NCI-H2107 (cell line): ENCODE results near the gene RPS6KB2.

Experiments
- DNase-seq: peaks from one replicate; lab custom pipeline; 2025; lab: John Stamatoyannopoulos, UW

RPS6KB2 gene

DNA sequence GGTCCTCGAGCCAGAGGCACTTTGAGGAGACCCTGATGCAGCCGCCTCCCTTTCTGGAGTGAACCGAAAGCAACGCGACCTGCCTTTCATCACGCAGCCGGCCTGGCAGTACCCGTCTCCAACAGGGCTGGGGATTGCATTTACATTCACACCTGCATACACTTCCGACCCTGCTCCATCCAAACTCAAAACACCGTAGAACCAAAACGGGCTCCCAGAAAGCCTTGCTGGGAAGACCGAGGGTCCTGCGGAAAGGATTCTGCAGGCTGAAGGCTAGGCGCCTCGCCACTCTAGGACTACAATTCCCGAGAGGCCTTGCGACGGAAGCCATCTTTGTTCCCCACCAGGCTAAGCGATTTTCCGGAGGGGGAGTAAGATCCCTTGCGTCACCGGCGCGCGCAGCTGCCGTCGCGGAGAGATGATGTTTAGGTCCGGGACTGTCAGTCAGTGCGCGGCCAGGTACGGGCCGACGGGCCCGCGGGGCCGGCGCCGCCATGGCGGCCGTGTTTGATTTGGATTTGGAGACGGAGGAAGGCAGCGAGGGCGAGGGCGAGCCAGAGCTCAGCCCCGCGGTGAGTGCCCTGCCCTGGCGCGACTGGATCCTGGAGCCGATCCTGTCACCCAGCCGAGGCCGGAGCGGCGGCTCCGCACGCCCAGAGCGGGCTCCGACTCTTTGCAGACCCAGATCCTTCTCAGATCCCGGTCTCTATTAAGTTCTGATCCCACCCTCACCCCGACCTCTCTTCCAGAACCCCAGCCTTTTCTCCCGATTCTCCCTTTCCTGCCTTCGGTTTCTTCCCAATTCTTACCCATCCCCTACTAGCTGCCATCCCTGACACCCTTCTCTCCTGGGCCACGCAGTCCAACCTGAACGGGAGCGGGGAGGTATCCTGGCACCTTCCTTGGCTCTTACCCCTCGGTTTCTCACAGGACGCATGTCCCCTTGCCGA is at the start of gene RPS6KB2:
TSS of gene RPS6KB2 (plus strand) at position 443 of the 950 bp plus-strand sequence. CDS start at position 495, 52 bp downstream.
- DNase-seq: peak; percentile 96

DNA sequence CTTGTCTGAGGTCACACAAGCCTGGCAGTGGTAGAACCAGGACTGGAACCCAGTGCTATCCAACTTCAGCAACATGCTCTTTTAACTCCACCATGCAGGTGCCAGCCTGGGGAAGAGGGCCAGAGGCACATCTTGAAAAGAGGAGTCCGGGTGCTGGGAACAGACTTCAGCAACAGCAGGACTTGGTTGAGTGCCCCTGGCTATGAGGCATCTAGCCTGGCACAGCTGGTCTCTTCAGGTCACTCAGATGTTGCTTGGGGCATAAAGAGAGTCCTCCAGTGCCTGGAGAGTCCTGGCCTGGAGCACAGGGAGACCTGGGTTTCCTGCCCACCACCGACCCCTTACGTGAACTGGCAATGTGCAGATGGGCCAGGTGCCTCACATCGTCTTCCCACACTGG is 49.8 kb upstream of the RPS6KB2 start:
- no peak for DNase-seq

DNA sequence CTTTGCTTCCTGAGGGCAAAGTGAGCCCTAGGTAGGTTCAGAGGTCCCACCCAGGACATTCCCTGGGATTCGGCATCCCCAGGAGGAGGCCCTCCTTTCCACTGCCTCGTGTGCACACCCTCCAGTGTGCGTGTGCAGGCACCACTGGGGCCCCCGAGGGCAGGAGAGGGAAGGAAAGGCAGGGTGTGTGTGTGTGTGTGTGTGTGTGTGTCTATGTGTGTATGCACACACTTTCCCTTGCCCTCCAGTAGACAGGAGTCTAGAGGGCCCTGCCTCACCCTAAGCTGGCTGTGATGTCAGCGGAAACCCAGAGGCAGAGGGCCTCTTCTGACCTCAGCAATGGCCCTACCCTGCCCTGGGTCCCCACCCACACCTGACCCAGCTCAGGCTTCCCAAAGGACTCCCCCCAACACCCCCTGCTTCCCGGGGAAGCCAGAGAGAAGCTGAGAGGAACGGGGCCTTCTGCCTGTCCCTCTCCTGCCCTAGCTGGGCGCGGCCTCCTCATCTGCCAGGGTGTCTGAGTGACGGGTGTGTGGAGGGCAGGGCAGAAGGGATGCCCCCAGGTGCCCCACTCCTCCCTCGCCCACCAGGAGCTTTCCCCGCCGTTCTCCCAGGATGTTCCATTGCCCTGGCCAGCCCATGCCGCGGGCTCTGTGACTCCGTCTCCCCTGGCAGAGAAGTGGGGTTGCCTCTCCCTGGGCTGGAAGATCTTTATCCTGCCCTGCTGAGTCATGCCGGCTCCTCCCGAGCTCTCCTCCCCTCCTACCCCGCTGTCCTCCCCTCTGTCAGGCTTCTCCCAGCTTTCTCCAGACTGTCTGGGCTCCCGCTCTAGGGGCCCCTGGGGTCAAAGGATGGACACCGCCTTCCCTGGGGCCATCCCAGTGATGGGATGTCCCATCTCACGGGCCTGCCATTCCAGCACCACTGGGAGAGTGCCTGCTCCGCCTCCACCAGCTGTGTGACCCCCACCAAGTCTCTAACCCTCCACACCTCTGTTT is 48.9 kb upstream of the RPS6KB2 start:
- no peak for DNase-seq

DNA sequence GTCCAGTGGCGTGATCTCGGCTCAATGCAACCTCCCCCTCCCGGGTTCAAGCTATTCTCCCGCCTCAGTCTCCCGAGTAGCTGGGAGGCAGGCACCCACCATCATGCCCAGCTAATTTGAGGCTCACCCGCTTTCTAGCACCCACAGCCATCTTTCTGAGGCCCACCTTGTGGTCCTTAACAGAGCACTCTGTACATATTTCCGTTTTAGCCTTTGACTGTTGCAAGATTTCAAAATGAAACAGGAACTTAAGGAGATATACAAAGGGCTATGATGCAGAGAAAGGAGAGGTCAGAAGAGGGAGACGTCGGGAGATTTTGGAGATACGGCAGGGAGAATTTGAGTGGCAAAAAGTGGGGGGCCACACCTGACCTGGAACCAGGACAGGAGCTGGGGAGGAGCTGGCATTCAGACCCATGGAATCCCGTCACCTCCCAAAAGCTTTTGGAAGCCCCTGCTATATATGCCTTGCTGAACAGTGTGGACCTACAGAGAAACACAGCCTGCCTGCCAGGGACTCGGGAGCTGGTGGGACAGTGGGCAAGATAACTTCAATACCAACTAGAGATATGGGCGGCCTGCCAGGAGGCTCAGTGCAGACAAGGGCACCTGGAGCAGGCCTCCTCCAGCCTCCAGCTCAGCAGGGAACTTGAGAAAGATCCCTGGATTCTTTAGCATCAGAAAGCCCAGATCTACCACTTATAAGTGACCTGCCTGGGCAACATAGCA is 46.9 kb upstream of the RPS6KB2 start:
- no peak for DNase-seq

DNA sequence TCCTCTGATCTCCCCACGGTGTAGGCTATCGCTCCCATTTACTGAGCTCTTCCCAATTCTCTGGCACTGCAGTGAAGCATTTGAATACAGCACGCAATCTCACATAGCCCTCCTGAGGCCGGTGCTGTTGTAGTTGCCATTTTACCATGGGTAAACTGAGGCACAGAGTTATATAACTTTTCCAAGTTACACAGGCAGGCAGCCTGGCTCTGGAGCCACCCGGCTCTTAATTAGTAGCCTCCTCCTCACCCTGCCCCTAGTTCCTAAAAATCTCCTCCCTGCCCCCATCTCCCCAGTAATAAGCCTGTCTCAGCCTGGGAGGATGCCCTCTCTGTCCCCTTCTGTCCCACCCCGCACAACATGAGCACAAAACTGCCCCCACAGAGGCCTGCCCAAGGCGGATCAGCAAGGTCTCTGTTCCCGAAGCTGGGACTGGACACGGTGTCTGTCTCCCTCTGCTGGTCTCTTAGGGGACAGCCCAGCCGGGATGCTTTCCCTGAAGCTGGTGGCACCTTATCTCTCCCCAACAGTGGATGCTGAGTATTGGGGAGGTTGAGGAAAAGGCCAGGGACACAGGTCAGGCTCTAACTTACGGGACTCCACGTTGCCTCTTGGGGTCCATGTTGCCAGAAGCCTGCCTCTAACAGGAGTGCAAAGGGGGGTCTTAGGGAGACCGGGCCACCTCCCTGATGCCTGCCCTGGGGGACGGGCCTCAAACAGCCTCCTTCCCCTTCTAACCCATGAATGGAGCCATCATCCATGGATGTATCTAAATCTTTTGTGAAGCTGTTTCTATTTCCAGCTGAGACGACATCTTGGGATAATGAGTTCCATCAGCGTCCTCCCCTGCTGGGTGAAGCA is 45.8 kb upstream of the RPS6KB2 start:
- DNase-seq: peak; percentile 27

DNA sequence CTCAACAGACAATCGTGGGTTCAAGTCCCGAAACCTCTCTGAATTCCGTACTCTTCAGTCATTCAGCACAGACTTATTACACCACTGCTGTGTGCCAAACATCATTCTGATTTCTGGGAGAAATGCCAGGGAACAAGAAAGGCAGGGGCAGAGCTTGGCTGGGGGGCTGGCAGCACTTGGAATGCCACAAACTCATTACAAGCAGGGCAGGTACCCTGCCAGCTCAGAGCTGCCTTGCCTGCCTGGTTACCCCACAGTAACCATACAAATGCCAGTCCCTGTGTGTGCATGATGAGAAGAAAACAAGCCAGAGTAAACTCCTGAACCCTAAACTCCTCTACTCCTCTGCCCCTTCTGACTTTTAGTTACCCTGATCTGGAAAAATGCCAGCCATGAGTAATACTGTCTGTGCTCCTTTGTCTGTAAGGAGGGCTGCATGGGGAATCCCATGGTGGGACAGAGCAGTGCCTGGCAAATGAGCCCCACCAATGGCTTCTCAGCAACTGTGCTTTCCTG is 43.4 kb upstream of the RPS6KB2 start:
- no peak for DNase-seq

DNA sequence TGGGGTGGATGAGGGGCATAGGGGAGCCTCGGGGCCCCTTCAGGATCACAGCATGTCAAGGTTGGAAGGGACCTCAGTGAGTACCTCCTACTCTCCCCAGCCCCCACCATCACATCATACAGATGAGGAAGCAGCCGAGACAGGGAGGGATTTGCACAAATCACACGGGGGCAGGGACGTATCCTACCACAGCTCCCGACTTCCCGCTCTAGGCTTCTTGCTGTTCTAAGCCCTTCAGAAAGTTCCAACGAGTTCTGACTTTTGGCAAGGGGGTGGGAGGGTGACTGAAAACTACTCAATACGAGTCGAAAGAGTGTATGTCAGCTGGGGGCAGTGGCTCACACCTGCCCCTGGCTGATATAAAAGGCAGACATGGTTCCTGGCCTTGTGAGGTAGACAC is 41.2 kb upstream of the RPS6KB2 start:
- no peak for DNase-seq

DNA sequence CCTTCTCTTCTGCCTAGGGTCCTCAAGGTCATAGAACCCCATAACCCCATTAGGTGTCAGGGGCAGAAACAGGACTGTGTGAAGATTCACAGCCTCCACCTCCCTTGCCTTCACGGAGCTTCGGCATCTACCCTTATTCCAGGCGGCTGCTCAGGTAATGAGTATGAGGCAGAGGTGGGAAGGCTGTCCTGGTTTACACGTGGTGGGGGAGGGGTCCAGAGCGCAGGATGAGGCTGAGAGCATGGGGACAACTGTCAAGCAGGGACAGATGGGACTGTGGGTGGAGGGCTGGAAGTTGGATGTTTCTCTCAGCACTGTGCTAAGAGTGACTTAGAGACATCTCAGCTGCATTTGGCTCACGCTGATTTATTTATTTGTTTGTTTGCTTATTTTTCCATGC is 40.8 kb upstream of the RPS6KB2 start:
- DNase-seq: no peak

DNA sequence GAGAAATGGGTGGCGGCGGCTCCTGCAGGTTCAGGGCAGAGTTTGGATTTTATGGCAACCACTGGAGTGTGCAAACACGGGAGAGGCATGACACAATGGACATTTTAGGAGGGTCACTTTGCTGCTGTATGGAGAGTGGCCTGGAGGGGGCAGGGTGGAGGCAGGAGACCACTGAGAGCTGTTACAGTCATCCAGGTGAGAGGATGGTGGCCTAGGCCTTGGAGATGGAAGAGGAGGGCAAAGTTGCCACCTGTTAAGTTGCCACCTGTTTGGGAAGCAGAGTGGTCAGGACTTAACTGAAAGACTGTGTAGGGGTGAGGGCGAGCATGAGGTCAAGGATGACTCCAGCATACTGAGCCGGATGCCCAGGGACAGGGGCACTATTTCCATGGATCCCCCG is 38.8 kb upstream of the RPS6KB2 start:
- no peak for DNase-seq

DNA sequence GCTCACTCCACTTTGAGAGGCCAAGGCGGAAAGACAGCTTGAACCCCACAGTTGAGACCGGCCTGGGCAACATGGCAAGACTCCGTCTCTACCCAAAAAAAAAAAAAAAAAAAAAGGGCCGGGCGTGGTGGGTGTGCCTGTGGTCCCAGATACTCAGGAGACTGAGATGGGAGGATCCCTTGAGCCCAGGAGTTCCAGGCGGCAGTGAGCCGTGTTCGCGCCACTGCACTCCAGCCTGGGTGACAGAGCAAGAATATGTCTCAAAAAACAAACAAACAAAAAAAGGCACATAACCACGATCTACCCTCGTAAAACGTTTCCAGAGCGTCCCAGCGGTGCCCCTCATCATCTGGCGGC is 37.4 kb upstream of the RPS6KB2 start:
- no peak for DNase-seq

DNA sequence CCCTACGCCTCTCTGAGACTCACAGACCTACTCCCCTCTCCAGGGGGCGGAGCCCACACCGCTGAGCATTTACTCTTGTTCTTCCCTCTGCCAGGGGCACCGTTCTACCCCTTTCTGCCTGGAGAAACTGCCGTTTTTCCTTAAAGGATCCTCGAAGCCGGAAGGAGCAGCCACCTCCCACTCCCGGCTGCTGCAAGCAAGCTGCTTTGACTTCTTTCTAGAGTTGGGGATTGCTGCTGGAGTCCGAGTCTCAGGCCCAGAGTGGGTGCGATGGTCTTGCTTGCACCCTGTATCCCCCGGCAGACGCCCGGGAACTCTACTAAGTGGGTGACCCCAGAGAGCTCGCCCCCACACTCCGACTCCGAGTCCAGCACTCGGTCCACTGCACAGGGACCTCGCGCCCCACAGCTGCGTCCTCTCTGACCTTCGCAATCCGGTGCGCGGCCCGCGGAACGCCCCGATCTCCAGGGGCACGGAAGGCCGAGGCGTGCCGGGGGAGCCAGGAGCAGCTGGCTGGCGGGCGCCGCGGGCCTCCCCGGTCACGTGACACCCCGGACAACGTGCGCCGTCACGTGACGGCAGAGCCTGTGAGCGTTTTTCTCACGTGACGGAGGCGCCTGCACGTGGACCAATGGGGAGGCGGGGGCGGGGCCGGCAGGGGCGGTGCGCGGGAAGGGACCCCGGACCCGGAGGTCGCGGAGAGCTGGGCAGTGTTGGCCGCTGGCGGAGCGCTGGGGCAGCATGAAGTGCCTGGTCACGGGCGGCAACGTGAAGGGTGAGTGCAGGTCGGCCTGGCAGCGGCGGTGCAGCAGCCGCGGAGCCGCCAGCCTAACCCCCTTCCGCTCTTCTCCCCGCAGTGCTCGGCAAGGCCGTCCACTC is 36.8 kb upstream of the RPS6KB2 start, which contains the start of gene RAD9A:
TSS of gene RAD9A (plus strand) at position 683 of the 879 bp plus-strand sequence. CDS start at position 742, 59 bp downstream.
- DNase-seq: peak; percentile 88

DNA sequence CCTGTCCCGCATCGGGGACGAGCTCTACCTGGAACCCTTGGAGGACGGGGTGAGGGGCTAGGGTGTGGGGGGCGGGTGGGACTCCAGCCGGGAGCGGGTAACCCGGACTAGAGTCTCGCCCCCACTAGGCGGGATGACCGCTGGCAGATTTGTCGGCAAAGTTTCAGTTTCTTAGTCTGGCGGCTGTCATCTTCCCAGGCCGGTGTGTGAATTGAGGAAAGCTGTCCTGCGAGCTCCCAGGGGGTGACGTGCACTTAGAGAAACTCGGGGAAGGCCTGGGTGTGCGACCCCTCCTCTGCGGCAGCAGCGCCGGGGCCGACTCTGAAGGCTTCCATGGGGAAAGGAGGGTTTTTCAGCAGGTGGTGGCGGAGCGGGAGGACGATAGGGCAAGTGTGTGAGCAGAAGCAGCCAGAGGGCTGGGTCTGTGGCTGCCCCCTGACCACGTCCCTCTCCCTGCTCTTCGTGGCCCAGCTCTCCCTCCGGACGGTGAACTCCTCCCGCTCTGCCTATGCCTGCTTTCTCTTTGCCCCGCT is 36.0 kb upstream of the RPS6KB2 start:
- no peak for DNase-seq

DNA sequence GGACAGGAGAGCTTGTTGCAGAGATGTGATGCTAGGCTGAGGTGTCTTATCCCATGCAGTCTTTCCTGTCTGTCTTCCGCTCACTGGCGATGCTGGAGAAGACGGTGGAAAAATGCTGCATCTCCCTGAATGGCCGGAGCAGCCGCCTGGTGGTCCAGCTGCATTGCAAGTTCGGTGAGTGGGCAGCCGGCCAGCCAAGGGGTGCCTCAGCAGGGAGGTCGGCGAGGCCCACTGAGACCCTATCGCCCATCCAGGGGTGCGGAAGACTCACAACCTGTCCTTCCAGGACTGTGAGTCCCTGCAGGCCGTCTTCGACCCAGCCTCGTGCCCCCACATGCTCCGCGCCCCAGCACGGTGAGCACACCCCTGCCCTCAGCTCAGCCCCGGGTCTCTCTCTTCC is 34.9 kb upstream of the RPS6KB2 start:
- DNase-seq: no peak

DNA sequence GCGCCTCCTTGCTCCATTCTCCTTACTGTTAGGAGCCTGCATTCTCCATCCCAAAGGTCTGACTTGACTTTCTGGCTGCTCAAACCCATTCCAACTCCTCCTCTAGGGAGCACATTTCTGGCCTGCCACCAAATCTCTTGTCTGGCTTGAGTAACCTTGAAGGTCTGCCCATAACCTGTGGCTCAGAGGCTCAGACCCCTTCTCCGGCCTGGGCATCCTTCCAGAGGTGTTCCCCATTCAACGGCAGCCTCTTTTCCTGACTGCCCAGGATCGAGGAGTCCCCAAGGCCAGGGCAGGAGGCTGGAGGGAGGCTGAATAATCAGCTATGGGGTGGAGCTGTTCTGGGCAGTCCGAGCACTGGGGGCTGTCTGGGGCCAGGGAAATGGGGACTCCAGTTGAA is 34.3 kb upstream of the RPS6KB2 start:
- no peak for DNase-seq

DNA sequence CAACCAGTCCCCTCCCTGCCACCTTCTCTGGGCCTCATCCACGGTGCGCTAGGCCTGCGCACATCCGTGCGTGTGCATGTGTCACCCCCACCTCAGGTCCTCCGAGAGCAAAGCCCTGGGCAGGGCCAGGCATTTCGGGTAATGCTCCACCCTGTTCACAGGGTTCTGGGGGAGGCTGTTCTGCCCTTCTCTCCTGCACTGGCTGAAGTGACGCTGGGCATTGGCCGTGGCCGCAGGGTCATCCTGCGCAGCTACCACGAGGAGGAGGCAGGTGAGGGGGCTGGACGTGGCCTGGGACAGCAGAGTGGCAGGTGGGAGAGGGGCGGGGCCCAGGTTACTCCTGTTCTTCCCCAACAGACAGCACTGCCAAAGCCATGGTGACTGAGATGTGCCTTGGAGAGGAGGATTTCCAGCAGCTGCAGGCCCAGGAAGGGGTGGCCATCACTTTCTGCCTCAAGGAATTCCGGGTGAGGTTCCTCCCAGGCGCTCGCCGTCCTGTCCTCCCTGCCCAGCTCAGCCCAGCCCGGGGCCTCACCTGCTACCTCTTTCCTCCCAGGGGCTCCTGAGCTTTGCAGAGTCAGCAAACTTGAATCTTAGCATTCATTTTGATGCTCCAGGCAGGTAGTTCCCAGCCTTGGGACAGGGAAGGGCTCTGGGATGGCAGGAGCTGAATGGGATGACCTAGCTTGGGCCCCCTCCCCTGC is 32.6 kb upstream of the RPS6KB2 start:
- DNase-seq: no peak

DNA sequence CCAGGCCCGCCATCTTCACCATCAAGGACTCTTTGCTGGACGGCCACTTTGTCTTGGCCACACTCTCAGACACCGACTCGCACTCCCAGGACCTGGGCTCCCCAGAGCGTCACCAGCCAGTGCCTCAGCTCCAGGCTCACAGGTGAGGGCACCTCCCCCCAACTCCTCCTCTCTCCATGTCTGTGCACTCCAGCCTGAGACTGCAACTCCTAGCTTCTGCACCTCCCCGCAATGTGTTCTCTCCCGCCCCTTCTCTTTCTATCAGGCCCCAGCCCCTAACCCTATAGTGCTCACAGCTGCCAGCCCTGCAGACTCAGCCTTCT is 32.1 kb upstream of the RPS6KB2 start:
- DNase-seq: no peak

DNA sequence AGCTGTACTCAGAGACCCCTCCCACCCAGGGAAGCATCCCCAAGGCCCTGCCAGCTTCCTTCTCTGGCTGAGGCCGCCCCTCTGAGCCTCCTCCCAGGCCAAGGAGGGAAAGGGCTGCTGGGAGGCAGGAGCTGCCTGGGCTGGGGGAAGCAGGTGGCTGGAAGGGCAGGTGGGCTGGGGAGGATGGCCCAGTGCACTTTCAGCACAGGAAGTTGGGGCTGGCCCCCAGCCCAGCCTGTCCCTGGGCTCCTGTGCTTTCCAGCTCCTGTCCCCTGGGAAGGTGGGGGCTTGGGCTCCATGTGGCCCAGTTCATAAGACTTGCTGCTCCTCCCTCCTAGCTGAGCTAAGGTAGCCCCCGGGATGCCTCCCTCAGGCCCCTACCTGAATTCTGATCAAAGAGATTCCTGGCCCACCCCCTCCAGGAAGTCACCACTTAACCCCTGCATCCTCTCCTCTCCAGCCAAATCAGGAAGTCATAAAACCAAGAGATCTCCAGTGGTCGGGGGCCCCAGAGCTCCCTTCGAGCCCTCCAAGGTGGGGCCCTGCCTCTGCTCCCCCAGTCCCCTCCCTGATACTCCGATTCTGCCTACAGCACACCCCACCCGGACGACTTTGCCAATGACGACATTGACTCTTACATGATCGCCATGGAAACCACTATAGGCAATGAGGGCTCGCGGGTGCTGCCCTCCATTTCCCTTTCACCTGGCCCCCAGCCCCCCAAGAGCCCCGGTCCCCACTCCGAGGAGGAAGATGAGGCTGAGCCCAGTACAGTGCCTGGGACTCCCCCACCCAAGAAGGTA is 31.5 kb upstream of the RPS6KB2 start:
- no peak for DNase-seq

DNA sequence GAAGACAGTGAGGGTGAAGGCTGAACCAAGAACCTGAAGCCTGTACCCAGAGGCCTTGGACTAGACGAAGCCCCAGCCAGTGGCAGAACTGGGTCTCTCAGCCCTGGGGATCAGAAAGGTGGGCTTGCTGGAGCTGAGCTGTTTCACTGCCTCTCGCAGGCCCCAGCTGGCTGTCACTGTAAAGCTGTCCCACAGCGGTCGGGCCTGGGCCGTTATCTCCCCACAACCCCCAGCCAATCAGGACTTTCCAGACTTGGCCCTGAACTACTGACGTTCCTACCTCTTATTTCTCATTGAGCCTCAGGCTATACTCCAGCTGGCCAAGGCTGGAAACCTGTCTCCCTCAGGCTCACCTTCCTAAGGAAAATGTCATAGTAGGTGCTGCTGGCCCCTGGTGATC is 30.8 kb upstream of the RPS6KB2 start:
- no peak for DNase-seq
